ENCODE data around the gene FEN1.

The FEN1 gene

GRCh38 chr11:61776561-61777075 lies 16.1 kb upstream of the FEN1 start:
- no peak for DNase-seq

GRCh38 chr11:61777234-61778090 lies 15.2 kb upstream of the FEN1 start:
- DNase-seq, result no peak

GRCh38 chr11:61778357-61778886 lies 14.3 kb upstream of the FEN1 start:
- DNase-seq, result no peak

GRCh38 chr11:61778920-61779650 lies 13.6 kb upstream of the FEN1 start:
- no peak for DNase-seq

- no peak for DNase-seq
Measured at GRCh38 chr11:61779666-61780525, 12.8 kb upstream of the FEN1 start.

- no peak for DNase-seq
Measured at GRCh38 chr11:61780581-61781162, 12.0 kb upstream of the FEN1 start.

GRCh38 chr11:61781585-61781984 lies 11.1 kb upstream of the FEN1 start:
- no peak for DNase-seq

GRCh38 chr11:61782299-61782698 lies 10.4 kb upstream of the FEN1 start:
- no peak for DNase-seq

- no peak for DNase-seq
Measured at GRCh38 chr11:61782841-61783240, 9.9 kb upstream of the FEN1 start.

- DNase-seq, result no peak
Measured at GRCh38 chr11:61783717-61784505, 8.8 kb upstream of the FEN1 start.

- DNase-seq, result no peak
Measured at GRCh38 chr11:61784506-61784805, 8.3 kb upstream of the FEN1 start.

GRCh38 chr11:61785837-61786402 lies 6.8 kb upstream of the FEN1 start:
- DNase-seq, result no peak

GRCh38 chr11:61787928-61788491 lies 4.7 kb upstream of the FEN1 start:
- no peak for DNase-seq

- no peak for DNase-seq
Measured at GRCh38 chr11:61791737-61792309, 888 bp upstream of the FEN1 start.

- no peak for DNase-seq
Measured at GRCh38 chr11:61793083-61793828, 545 bp downstream of the FEN1 start.

- no peak for DNase-seq
Measured at GRCh38 chr11:61793829-61794204, 1.1 kb downstream of the FEN1 start.

- DNase-seq, result no peak
Measured at GRCh38 chr11:61794579-61794978, 1.9 kb downstream of the FEN1 start.

- DNase-seq, result no peak
Measured at GRCh38 chr11:61795459-61795858, 2.7 kb downstream of the FEN1 start.

- DNase-seq, result no peak
Measured at GRCh38 chr11:61795876-61796526, 3.3 kb downstream of the FEN1 start.
